Ishikawa (cell line): Measurements from ENCODE around the gene TSC22D3.

Source experiments
- CEBPB ChIP-seq: IDR thresholded peaks from 2 replicates; pipeline ENCODE4 v1.6.1; 2012
- RAD21 ChIP-seq: IDR thresholded peaks from 2 replicates; pipeline ENCODE4 v1.6.1; 2012; ENCODE audit warnings: low read depth
- TAF1 ChIP-seq: IDR thresholded peaks from 2 replicates; pipeline ENCODE4 v1.6.1; 2012; ENCODE audit warnings: low read depth, mild to moderate bottlenecking
- TEAD4 ChIP-seq: IDR thresholded peaks from 2 replicates; pipeline ENCODE4 v1.6.1; 2012

- TF ChIP-seq CEBPB (no peak), RAD21 (no peak), TAF1 (no peak), TEAD4 (no peak)
These were observed 67.7 kb downstream of the TSC22D3 start for GRCh38 chrX:107707866-107708265.
